NCI-H2196 treated with DMSO at 0.1 percent for 48 hours (cell line): ENCODE measurements around the gene MSX1.

Experiments used
- DNase-seq: peaks from one replicate; lab custom pipeline; 2025; ENCODE audit not compliant: unreplicated experiment; lab: John Stamatoyannopoulos, UW

Gene MSX1

GRCh38 chr4:4857001-4857808 lies 2.3 kb upstream of the MSX1 start:
- no peak for DNase-seq

DNA sequence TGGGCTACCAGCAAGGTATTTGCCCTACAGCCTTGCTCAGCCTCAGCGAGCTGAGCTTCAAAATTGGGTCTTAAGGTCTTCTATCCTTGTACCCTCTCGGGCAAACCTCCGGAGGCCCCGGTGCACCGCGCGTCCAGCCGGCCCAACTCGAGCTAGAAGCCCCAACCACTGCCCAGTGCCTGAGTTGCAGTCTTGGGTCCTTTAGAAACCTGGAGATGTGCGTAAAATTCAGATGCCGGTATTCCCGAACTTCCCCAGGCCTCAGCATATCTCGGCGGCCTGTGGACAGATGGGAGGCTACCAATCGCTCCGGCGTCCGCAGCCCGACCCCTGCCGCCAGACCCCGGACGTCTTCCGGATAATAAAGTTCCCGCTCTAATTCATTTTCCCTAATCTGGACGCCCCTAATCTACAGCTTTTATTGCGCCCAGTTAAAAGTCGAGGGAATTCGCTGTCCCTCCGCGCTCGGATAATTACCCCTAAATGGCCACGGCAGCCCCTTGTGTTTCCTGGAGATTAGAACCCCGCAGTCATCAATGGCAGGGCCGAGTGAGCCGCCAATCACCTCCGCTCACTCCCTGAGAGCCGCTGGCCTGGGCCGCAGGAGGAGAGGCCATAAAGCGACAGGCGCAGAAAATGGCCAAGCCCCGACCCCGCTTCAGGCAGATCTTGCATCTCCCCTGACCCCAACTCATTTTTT lies 1.5 kb upstream of the MSX1 start:
- DNase-seq, result no peak

DNA sequence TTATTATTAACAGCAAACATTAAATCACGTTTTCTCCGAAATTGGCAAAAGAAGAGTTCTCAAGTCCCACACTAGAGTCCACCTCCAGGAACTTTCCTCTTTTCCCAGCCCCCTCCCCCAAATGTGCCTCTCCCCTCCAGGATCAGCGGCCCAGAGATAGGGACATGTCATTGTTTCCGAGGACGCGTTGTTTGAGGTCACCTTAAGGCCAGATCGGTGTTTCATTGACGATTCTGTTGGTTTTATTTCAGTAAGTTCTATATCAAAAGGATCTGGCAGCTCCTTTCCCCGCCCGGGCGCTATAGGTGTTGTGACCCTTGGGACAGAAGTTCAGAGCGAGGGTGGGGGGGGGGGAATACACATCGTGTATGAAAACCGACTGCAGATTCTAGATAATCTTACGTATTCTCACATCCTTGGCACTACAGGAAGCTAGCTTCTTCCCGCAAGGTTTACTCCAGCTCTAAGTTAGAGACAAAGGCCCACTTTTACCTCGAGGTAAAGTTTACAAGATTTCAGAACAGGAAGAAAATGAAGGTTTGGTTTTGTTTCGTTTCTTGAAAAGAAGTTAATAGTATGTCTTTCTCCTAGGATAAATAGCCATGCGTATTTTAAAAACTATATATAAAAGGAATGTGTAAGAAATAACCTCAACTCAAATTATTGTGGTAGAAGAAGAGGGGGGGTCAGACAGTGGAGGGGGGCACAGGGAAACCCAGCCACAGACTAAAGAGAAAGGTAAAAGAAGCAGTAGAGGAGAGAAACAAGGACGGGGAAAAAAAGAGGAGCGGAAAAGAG lies 739 bp upstream of the MSX1 start:
- DNase-seq, result no peak

GRCh38 chr4:4859799-4860599 lies 534 bp downstream of the MSX1 start:
- no peak for DNase-seq

- DNase-seq, result no peak
Measured at GRCh38 chr4:4860600-4861389, 1.3 kb downstream of the MSX1 start.

GRCh38 chr4:4861390-4862018 lies 2.0 kb downstream of the MSX1 start:
- DNase-seq, result no peak

DNA sequence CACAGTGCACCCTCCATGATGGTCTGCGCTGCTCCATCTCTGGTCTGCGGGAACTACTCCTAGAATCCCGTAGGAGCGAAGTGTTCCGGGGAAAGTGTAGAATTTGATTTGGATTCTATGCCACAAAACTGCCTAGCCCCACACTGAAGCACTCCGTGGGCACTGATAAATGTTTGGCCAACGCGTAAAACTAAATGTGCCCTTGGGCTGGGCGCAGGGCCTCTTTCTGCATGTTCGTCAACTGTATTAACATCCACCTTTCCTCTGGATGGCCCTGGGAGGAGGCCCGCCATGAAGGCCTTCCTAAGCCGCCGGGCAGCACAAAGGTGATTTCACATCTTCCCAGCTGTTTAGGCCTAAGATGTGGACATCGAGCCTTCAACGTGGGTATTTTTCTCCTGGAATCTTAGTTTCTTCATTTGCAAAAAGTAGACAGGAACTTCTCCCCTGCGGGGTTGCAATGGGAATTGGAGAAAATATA lies 2.6 kb downstream of the MSX1 start:
- DNase-seq, result no peak

GRCh38 chr4:4862665-4863482 lies 3.4 kb downstream of the MSX1 start:
- DNase-seq, result no peak

DNA sequence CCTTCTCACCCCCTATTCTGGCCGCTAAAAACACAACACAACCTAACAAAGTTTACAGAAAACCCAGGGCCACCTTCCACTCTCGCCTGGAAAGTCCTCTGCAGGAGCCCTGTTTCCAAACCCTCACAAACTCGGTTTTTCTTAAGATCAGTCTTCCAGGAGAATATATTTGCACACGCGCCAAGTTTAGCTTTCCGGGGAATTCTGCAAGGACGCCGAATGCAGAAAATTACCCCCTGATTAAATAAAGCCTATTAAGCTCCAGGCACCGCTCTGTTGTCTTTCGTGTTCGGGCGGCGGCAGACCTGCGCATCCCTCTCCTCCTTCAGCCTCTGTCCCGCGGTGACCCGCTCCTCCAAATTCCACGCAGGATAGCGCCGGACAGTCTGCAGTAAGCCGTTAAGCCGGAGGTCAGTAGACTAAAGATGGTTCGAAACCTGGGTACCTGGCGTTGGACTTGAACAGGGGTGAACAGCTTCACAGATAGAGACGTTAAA lies 5.0 kb downstream of the MSX1 start:
- no peak for DNase-seq

- DNase-seq, result no peak
Measured at GRCh38 chr4:4864940-4865704, 5.7 kb downstream of the MSX1 start.

- no peak for DNase-seq
Measured at GRCh38 chr4:4865705-4866123, 6.2 kb downstream of the MSX1 start.

- no peak for DNase-seq
Measured at GRCh38 chr4:4866124-4866865, 6.8 kb downstream of the MSX1 start.

DNA sequence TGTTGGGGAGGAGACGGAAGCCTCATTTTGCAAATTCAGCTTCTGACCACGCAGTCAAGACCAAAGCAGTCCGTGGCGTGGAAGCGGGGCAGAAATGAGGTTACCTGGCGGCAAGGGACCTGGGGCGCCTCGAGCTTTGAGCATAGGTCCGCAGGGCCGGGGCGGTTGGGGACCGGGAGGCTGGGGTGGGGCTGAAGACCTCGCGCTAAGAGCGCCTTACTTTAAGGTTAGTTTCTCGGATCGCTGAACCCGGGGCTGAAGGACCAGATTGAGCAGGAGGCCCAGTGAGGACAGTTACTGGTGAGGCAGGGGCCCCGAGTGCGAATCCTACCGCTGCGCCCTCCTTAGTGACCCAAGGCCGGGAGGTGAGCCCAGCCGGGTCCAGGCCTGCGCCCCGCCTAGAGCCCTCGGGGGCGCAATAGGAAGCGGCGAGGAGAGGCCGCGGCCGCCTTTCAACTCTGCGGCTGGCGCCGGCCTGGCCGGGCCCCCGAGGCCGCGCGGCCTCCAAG lies 7.5 kb downstream of the MSX1 start:
- DNase-seq, result no peak

DNA sequence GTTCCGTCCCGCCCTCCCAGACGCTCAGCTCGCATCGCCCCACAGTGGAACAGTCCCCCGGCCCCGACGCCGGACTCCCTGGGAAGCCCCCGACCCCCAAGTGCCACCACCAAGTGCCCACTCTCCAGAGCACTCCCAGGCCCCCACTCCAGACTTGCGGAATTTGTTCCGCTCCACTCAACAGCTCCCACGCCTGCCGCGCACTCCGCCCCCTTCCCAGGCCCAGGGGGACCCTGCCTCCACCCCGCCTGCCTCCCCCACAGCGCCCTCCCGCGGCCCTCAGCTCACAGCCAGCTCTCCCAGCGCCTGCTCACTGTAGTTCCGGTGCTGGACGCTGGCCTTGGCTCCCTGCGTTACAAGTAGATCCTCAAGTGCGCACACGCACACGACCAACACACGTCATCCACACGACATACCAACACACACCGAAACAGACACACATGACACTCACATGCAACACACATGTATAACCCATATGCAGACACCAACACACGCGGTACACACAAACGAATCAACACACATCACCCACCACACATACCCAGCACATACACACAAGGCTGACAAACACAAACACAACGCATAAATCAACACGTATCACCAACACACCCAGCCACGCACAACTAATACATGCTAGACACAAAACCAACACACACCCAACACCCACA lies 8.0 kb downstream of the MSX1 start:
- no peak for DNase-seq

GRCh38 chr4:4868040-4868757 lies 8.7 kb downstream of the MSX1 start:
- DNase-seq, result no peak
